HG02610 (cell line): ENCODE data around the gene CD82.
"Not testable (repeated sequence)": the region's sequence is repeated elsewhere in the genome, so short reads cannot be mapped to it uniquely, and the experiment has no call there.

ENCODE experiments used
- ATAC-seq: cut with Tn5 transposase; IDR thresholded peaks from one replicate; pipeline ENCODE4 v1.9.1; 2021; ENCODE audit warnings: mild to moderate bottlenecking, moderate library complexity; ENCODE audit not compliant: unreplicated experiment

Gene CD82

DNA sequence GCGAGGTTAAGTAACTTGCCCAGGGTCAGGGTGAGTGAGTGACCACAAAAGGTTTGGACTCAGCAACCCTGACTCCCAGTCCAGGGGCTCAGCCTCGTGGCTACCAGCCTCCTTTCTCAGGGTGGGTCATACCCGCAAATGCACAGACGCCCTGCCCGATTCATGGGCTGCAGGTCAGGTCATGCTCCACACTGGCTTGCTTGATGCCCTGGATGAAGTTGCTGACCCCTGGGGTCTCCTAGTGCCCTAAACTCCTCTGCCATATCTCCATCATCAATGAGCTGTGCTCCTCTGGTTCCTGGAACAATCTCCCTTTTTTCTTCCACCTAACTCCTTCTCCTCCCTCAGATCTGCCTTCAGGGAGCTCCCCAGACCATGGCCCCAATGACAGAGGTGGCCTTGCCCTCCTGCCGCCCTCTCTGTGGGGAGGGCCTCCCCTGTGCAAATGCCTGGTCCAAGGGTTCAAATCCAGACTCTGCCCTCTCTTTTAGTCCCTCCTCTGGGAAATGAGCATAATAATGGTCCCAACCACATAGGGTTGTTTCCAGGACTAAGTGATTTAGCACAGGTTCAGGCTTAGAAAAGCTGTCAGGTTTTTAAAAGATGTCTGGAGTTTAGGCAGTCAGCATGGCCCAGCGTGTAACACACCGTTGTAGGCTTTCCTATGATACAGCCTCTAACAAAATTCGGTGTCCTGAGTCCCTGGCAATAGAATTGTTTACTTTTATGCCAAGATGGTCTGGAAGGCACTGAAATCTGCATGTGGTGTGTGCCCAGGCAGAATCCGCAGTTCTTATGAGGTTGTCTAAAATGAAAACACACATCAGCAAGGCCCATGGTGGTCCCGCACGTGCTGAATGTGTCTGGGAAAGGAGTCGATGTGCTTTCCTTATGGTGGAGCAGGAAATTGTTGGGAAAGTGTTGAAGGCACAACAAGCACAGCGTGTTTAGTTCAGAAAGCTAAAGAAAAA, 63.6 kb downstream of the CD82 start:
- no peak for ATAC-seq

DNA sequence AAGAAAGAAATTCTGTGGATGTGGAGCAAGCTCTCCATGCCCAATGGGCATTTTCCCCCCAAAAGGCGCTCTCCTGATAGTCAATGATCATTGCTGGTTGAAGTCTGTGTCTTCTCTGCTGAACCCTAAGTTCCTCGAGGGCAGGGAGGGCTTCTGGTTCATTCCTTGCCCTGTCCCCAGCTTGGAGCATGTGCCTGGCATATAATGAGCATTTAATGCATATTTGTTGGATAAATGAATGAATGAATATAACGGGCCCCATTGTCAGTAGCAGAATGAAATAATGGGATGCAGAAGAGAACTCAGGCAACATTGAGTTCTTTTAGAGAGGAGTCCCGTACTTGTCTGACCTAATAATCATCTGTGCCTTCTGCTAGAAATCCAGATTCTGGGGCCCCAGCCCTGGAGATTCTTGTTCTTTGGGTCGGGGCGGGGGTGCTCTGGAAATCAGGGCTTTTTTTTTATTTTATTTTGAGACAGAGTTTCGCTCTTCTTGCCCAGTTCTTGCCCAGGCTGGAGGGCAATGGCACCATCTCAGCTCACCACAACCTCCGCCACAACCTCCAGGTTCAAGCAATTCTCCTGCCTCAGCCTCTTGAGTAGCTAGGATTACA, 64.4 kb downstream of the CD82 start:
- no peak for ATAC-seq

DNA sequence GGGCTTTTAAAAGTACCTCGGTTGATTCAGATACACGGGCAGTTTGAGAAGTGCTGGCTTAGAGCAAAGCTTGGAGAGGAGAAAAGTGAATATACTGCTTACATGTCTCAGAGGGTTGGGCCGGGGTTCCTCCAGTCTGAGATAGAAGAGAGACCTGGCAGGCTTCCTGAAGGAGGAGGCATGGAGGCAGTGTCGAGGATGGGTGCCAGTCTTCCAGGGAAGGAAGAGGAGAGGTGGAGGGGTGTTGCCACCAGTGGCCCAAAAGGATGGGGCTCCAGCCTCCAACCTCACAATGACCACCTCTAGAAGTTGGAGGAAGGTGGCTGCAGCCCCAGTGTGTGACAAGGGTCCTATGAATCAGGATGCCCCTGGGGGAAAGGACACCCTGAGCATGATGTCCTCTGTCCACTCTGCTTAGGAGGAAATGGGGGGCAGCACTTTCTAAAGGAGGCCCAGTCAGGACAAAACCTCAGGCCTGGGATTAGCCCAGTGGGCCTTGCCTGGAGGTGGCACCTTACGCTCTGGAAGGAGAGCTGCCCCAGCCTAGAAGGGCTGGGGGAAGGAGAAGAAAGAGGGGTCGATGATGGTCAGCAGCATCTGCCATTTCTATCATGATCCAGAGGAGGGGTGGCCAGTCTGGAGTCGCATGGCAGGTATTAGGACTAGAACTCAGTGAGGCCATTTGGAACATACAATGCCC, 65.2 kb downstream of the CD82 start:
- no peak for ATAC-seq

DNA sequence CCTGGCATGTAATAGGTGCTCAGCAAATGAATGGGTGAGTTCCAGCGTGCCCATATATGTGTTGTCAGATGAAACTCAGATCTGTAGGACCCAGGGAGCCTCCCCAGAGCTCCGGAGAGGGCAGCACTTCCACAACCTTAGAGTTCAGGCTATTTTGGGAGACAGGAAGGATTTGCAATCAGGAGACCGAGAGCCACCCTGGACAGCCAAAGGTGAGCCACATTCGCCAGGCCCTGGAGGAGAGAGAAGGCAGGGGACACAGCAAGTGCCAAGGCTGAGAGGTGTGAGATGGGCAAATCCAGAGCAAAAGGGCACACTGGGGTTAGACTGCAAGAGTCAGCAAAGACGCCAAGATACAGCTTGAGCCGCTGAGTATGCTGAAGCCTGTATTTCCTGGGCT, 66.4 kb downstream of the CD82 start:
- ATAC-seq: no peak

DNA sequence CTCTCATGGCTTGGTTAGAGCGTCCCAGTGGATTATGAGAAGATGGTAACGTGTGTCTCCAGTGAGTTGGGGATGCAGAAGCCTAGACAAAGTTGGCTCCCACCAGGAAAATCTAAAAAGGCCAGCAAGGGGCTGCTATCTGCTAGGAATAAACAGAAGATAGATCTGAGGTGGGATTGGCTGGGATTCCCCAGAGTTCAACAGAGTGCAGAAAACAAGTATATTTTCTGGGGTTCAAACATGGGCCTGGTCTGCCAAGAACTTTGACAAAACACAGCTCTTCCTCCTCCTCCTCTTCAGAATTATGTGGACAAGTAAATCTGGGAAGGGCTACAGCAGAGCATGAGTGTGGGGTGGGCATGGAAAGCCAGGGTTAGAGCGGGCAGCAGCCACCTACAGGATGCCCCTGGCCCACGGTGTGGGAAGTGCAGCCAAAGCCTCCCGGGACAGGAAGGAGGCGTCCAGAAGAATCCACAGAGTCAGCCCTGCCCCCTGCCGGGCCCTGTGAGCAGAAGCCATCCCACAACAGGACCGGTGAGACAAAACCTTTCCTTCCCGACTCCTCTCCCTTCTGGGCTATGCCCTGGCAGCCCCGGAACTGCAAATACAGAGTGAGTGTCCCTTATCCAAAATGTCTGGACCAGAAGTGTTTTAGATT, 67.1 kb downstream of the CD82 start:
- no peak for ATAC-seq

DNA sequence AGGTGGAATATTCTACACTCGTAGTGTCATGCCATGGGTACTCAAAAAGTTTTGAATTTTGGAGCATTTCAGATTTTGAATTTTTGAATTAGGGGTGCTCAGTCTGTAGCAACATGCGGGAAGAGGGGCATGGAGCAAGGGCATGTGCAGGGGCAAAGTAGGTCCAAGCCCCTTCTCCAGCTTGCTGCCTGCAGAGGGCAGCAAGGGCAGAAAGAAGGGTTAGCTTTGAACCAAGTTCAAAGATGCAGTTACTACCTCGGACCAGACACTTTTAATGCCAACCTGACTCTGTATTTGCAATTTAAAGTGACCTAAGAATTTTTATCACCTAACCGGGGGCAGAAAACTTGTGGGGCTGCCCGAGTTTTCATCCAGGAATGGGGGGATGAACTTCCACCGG, 68.2 kb downstream of the CD82 start:
- ATAC-seq: no peak

DNA sequence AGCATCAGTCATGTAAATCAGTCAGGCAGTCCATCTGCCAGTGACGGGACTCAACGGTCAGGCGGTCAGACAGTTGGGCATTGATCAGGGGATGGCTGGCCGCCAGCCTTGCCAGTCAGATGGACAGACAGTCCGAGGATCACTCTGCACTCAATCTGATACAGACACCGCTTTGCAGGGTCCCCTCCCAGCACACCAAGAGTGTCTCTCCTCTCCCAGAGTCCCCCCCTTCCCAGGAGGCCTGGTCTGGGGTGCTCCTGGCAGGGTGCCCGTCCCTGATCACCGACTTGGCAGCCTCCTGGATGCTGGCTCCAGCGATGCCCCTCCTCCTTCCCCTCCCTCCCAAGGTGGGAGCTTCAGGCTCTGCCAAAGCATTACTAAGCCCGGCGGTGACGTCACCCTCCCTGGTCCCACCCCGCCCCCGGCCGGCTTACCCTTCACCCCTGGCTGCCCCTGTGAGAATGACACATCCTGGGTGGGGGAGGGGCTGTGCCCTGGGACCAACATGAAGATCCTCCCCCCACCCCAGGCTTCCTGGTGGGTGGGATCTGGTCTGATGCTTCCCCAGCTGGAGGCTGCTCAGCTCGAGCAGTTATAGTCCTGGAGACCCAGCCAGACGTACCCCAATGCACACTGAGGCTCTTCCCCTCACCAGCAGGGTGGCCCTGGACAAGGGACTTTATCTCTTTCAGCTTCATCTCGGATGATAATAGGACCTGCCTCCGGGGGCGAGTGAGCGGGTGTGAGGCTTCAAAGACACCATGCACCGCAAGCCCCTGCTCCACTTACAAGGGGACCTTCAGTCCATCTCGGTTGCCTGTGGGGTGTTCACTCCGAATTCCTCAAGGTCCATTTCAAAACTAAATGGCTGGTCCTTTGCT, 69.2 kb downstream of the CD82 start:
- ATAC-seq: no peak

DNA sequence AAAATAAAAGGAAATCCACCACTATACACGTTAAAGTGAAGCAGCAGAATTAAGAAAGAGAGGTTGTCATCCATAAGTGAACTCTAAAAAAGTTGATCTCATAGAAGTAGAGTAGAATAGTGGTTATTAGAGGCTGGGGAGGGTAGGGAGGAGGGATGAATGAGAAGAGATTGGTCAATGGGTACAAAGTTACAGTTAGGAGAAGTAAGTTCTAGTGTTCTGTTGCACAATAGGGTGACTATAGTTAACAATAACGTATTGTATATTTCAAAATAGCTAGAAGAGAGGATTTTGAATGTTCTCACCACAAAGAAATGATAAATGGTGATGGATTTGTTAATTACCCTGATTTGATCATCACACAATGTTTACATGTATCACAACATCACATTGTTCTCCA, 72.0 kb downstream of the CD82 start:
- ATAC-seq: no peak

DNA sequence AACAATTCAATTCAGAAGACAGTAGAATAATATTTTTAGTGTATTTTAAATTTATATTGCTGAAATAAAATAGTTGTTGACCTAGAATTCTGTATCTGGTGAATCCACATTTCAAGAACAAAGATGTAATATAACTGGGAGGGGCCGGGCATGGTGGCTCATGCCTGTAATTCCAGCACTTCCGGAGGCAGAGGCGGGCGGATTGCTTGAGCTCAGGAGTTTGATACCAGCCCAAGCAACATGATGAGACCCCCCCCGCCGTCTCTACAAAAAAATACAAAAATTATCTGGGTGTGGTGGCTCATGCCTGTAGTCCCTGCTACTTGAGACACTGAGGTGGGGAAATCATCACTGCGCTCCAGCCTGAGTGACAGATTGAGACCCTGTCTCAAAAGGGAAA, 72.6 kb downstream of the CD82 start:
- no peak for ATAC-seq

DNA sequence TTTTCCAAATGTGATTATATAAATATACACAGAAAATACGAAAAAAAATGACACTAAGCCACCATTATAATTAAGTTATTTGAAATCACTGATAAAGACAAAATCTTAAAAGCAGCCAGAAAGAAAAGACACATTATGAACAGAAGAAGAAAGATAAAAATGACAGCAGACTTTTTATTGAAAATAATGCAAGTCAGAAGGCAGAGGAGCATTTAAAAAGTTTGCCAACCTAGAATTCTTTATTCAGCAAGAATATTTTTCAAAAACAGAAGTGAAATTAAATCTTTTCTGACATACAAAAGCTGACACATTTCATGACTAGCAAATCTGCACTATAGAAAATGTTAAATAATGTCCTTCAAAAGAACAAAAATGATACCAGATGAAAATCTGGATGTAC, 77.8 kb downstream of the CD82 start:
- no peak for ATAC-seq

DNA sequence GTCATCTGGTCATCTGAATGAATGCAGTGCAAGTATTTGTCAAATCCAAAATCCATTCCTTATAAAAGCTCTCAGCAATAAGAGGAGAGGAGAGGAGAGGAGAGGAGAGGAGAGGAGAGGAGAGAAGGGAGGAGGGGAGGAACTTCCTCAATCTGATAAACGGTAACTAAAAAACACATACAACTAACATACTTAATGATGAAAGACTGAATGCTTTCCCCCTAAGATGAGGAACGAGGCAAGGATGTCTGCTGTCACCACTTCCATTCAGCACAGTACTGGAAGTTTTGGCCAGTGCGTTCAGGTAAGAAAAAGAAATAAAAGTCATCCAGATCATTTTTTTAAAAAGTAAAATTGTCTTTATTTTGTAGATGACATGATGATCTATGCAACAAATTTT, 80.4 kb downstream of the CD82 start:
- ATAC-seq: no peak

DNA sequence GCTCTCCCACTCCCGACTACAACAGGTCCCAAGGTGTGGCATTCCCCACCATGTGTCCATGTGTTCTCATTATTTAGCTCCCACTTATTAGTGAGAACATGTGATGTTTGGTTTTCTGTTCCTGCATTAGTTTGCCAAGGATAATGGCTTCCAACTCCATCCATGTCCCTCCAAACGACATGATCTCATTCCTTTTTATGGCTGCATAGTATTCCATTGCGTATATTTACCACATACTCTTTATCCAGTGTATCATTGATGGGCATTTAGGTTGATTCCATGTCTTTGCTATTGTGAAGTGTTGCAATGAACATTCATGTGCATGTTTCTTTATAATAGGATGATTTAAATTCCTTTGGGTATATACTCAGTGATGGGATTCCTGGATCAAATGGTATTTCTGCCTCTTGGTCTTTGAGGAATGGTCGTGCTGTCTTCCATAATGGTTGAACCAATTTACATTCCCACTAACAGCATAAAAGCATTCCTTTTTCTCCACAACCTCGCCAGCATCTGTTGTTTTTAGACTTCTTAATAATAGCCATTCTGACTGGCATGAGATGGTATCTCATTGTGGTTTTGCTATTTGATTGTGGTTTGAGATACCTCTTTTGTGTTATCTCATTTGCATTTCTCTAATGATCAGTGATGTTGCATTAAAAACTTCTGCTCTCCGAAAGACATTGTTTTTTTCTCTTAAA, 81.9 kb downstream of the CD82 start:
- not testable (repeated sequence) for ATAC-seq

DNA sequence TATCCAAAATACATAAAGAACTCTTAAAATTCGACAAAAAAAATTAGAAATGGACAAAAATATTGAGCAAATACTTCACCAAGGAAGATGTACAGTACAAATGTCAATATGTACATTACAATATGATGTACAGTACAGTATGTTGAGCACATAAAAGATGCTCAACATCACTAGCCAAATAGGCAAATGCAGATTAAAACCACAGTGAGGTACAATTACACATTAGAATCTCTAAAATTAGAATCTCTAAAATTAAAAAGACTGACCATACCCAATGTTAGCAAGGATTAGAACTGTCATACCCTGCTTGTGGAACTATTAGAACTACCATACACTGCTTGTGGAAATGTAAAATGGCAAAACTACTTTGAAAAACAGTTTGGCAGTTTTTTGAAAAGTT, 82.6 kb downstream of the CD82 start:
- no peak for ATAC-seq

DNA sequence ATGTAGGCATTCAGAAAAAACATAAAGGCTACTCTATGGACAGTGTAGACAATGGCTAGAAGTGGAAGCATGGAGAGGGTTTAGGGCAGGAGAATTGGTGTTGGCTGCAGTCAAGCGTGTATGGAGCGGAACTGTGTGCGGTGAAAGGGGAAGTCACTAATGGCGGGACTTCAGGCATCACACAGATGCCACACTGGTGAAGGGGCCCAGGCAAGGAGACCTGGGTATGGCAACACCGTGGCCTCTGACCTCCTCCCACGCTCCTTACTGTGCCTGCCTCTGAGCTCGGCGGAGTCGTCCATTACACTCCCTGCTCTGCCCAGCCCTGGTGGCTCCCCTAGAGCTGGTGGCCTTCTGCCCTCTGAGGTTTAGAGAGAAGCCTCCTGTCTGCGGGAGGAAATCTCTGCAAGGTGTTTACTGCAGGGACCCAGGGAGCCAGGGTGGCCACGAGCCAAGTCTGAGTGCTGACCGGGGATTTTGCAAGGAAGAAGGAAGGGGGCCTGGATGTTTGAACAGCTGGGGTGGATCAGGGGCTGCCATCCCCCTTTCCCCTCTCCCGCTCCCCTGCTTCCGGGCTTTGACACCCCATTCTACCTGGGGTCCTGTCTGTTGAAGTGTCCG, 86.2 kb downstream of the CD82 start:
- ATAC-seq: no peak

DNA sequence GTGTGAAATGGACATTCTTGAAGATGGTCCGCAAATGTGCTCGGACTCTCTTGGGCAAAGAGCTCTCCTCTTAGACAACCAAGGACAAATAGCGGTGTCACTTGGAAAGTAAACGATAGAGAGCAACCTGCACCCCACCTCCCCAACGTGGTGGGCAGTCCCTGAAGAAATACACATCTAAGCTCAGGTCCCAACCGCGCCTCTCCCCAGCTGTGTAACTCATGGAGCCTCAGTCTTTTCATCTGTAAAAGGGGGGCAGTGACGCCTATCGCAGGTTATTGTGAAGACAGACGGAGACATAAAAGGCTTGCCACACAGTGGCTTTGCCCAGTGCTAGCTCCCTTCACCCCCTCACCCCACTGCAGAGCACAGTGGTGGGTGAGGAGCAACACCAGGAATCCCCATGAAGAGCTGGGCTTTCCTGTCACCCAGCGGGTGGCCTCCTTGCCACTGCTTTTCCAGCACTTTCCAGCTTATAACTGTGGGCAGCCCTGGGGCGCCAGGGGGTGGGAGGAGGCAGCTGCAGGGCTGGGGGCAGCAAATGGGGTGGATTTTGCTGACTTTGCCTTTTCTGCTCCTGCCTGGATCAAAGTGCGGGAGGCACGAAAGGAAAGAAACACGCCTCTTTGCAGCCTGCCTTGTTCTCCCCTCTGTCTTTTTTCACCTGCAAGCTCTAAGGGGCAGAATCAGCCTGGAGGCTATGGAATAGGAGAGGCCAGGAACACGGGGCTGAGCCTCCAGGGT, 87.6 kb downstream of the CD82 start:
- no peak for ATAC-seq

DNA sequence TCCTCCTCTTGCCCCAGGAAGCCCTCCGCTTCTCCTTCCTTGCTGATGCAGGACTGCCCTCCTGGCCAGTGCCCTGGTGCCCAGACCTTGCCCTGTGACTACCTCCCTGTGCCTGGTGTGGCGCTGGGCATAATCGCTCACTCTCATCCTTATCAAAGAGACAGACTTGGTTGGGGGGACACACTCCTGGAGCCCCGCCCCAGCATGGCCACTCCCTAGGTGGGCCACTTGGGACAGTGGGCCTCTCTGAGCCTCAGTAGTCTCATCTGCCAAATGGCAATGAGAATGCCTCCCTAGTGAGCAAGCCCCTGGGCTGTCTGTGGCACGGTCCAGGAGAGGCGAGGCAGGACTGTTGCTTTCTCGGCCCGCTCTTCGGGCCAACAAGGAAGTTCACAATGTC, 88.6 kb downstream of the CD82 start:
- no peak for ATAC-seq

DNA sequence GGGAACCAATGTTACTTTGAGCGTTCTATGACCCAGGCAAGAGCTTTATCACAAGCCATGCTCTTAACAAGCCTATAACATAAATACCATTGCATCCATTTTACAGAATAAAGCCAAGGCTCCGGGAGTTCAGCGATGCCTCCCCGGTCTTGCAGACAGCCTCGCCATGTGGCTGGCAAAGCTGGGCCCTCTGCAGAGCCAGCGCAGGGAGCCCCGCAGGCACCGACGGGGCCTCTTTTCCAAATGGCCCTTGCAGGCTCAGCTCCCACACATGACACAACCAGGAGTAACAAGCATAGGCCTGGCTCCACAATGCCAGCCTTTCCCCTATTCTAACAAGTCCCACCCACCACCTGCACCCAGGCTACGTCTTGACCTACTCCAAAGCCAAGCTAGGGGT, 89.1 kb downstream of the CD82 start:
- no peak for ATAC-seq

DNA sequence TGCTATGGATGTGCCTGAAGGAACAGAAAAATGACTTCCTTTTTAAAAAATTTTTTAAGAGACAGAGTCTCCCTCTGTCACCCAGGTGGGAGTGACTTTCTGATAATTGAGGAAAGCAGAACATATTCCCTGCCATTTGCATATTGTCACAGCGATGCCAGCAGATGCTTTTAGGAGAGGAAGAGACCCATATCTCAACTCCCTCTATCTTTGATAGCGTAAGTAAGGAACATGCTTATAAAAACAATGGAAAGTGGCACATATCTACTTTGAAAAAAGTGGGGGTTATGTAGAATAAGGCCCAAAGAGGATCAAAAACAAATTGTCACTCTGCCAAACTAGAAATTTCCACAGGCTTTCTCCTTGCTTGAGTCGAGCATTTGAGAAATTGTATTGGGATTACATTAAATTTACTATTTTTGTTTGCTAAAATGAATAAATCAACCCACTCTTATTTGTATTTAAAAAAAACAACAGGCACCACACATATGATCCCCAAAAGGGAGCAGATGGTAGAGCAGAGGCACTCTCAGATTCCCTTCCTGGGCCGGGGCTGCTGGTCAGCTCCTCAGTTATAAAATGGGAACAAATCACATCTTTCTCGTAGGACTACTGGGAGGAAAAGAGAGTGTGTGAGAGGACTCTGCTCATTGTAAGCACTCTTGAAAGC, 92.5 kb downstream of the CD82 start:
- ATAC-seq: no peak
